Measurements from ENCODE around the gene ALG2. TPM values are rescaled to one million over a fixed set of nuclear protein-coding genes. Genes with fewer than 3 reads are reported as not detected.

ALG2 gene
- total and polyA plus RNA-seq, 7 experiments from 2014 or later = 13.9 to 33.7 (median 25.2) TPM

DNA sequence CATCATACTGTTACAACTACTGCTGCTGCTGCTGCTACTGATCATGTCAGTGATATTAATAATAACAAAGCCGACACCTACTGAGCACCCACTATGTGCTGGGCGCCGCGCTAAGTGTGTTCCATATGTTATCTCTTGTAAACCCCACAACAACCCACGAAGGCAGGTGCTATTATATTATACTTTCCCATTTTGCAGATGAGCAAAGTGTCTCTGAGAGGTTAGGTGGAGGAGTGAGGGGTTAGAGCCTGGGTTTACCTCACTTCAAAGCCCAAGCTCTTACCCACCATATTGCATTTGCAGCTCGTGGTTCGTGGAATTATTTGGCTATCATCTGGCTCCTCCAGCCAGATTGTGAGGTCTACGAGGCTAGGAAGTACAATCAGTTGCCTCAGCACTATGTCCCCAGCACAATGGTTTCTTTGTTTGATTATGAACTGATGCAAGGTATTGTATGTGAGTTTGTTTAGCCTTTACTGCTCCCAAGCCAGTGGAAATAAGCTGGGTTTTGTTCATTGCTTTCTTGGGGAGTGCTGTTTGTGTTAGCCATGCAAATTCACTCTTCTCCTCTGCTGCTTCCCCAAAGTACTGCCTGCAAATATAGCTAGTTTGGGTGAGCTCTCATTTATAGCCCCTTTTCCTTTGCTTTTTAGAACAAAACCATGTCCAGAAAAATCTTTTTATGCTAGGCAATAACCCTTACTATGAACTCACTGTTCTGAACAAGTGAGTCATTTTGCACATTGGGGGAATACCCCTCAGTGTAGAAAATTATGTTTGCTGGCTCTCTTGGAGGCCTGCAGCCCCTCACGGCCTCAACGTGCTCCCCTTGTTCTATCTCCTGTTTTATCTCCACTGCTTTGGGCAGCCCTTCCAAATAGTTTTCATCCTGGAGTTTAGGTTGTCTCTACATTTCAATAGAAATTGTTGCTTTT, 47.9 kb downstream of the ALG2 start:
- intact Hi-C loops (cut with micrococcal nuclease) = no loop called here
- Histone ChIP-seq H3K27me3 (ENCODE audit: control insufficient read depth in 2 of 2, insufficient read depth in 2 of 2, low read length in 2 of 2) (no peaks in the 10 kb centered on the region), H3K4me1 (ENCODE audit: control insufficient read depth in 2 of 2, insufficient read depth in 2 of 2, low read length in 2 of 2) (no peaks in the 10 kb centered on the region), H3K4me3 (ENCODE audit: low read length) (no peak overlapping the region), H3K9me3 (ENCODE audit: control insufficient read depth in 2 of 3, low read length in 3 of 3) (no peaks in the 10 kb centered on the region), H3K36me3 (ENCODE audit: control insufficient read depth in 2 of 3, insufficient read depth in 3 of 3, low read length in 3 of 3) (no peaks in the 10 kb centered on the region), H3K27ac (ENCODE audit: low read depth, low read length) (no peak overlapping the region)
- no peaks in the 10 kb centered on the region for H3K9me3 Mint-ChIP-seq
- no peak for DNase-seq
- ChIA-PET CTCF (interaction anchor here (2.4 kb wide), 1 partner anchor 10 kb away, joined by 8 read pairs; no protein-coding TSS in a partner anchor), POLR2A (interaction anchor here (0.6 kb wide), 1 partner anchor 1897 kb away, joined by 3 read pairs; no protein-coding TSS in a partner anchor)
- ATAC-seq = no peak
- H3K27ac Mint-ChIP-seq = no peak overlapping the region
- no peak overlapping the region for H3K4me3 Mint-ChIP-seq
- H3K36me3 Mint-ChIP-seq = peaks cover 0 to 8% (median 0%) of the 10 kb centered on the region in 5 donors
- H3K4me1 Mint-ChIP-seq = peaks cover 0 to 8% (median 0%) of the 10 kb centered on the region in 7 donors
- peaks cover 7 to 14% (median 8%) of the 10 kb centered on the region in 5 donors for H3K27me3 Mint-ChIP-seq

- intact Hi-C loops (cut with micrococcal nuclease) = no loop called here
- Mint-ChIP-seq H3K9me3 (no peaks in the 10 kb centered on the region), H3K27ac (no peak overlapping the region), H3K27me3 (peaks cover 7 to 21% (median 8%) of the 10 kb centered on the region in 5 donors), H3K4me1 (peaks cover 8 to 19% (median 13%) of the 10 kb centered on the region in 7 donors), H3K4me3 (no peak overlapping the region), H3K36me3 (peaks cover 0 to 8% (median 0%) of the 10 kb centered on the region in 5 donors)
- Histone ChIP-seq H3K36me3 (ENCODE audit: control insufficient read depth in 2 of 3, insufficient read depth in 3 of 3, low read length in 3 of 3) (no peaks in the 10 kb centered on the region), H3K9me3 (ENCODE audit: control insufficient read depth in 2 of 3, low read length in 3 of 3) (no peaks in the 10 kb centered on the region), H3K4me3 (ENCODE audit: low read length) (no peak overlapping the region), H3K27ac (ENCODE audit: low read depth, low read length) (no peak overlapping the region), H3K4me1 (ENCODE audit: control insufficient read depth in 2 of 2, insufficient read depth in 2 of 2, low read length in 2 of 2) (peaks cover 0 to 11% of the 10 kb centered on the region in 2 donors), H3K27me3 (ENCODE audit: control insufficient read depth in 2 of 2, insufficient read depth in 2 of 2, low read length in 2 of 2) (no peaks in the 10 kb centered on the region)
- DNase-seq (no peak), ATAC-seq (no peak)
- ChIA-PET POLR2A (no interaction called here), CTCF (interaction anchor here (0.6 to 2.4 kb wide), 3 partner anchors 9 to 26 kb away, joined by 4 to 8 read pairs (median 6); no protein-coding TSS in a partner anchor)
Observed at GRCh38 chr9:99172124-99173091, 49.3 kb downstream of the ALG2 start.

DNA sequence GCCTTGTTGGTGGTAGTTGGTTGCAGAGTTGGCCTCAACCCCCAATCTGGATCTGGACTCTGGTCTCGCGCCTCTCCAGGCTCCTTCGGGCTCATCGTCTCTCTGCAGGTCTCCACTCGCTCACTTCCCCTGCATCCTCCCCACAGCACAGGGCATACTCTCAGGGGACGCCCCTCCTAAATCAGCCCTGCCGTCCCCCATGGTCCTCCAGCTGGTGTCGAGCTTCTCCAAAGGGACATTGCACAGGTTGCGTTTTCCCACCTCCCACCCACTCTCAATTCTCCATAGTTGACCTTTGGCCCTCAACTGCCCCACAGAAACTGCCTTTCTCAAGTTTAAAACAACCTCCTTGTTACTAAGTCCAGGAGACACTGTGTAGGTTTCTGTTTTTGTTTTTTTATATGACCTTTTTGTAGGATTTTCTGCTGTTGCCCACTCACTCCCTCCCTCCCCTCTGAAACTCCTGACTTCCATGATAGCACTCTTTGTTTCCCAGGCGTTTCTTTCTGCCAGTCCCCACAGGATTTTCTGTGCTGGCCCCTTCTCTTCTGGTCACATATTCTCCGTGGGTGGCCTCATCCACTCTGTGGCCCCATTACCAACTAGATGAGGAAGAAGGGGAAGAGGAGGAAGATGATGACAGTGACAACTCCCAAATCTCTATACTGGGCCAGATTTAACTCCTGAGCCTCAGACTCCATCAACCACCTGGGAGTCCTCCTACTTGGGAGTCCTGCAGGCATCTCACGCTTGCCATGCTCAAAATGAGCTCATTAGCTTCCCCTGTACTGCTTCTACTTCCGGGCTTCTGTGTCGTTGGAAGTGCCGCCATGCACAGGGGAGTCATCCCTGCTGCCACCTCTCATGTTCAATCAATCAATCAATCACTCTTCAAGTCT, 50.3 kb downstream of the ALG2 start:
- Mint-ChIP-seq H3K4me1 (peaks cover 8 to 26% (median 15%) of the 10 kb centered on the region in 7 donors), H3K4me3 (no peak overlapping the region), H3K27me3 (peaks cover 7 to 21% (median 8%) of the 10 kb centered on the region in 5 donors), H3K27ac (no peak overlapping the region), H3K36me3 (peaks cover 0 to 8% (median 0%) of the 10 kb centered on the region in 5 donors), H3K9me3 (no peaks in the 10 kb centered on the region)
- H3K36me3 ChIP-seq (ENCODE audit: control insufficient read depth in 2 of 3, insufficient read depth in 3 of 3, low read length in 3 of 3) = no peaks in the 10 kb centered on the region
- ChIA-PET CTCF (interaction anchor here (0.9 to 2.4 kb wide), 2 partner anchors 8 to 12 kb away, joined by 4 to 8 read pairs; no protein-coding TSS in a partner anchor), POLR2A (no interaction called here)
- H3K27me3 ChIP-seq (ENCODE audit: control insufficient read depth in 2 of 2, insufficient read depth in 2 of 2, low read length in 2 of 2) = no peaks in the 10 kb centered on the region
- intact Hi-C loops (cut with micrococcal nuclease) = no loop called here
- no peak overlapping the region for H3K4me3 ChIP-seq (ENCODE audit: low read length)
- ATAC-seq = no peak
- H3K4me1 ChIP-seq (ENCODE audit: control insufficient read depth in 2 of 2, insufficient read depth in 2 of 2, low read length in 2 of 2) = peaks cover 0 to 14% of the 10 kb centered on the region in 2 donors
- H3K9me3 ChIP-seq (ENCODE audit: control insufficient read depth in 2 of 3, low read length in 3 of 3) = no peaks in the 10 kb centered on the region
- DNase-seq = no peak
- H3K27ac ChIP-seq (ENCODE audit: low read depth, low read length) = no peak overlapping the region

GRCh38 chr9:99169982-99170761, 51.6 kb downstream of the ALG2 start:
- intact Hi-C loops (cut with micrococcal nuclease) = no loop called here
- POLR2A ChIA-PET = no interaction called here

GRCh38 chr9:99169086-99169485, 52.7 kb downstream of the ALG2 start:
- ATAC-seq (no peak), DNase-seq (no peak)
- peaks cover 8 to 33% (median 16%) of the 10 kb centered on the region in 7 donors for H3K4me1 Mint-ChIP-seq
- Histone ChIP-seq H3K36me3 (ENCODE audit: control insufficient read depth in 2 of 3, insufficient read depth in 3 of 3, low read length in 3 of 3) (no peaks in the 10 kb centered on the region), H3K27me3 (ENCODE audit: control insufficient read depth in 2 of 2, insufficient read depth in 2 of 2, low read length in 2 of 2) (no peaks in the 10 kb centered on the region), H3K9me3 (ENCODE audit: control insufficient read depth in 2 of 3, low read length in 3 of 3) (no peaks in the 10 kb centered on the region), H3K4me3 (ENCODE audit: low read length) (no peak overlapping the region), H3K27ac (ENCODE audit: low read depth, low read length) (no peak overlapping the region), H3K4me1 (ENCODE audit: control insufficient read depth in 2 of 2, insufficient read depth in 2 of 2, low read length in 2 of 2) (peaks cover 0 to 14% of the 10 kb centered on the region in 2 donors)
- H3K4me3 Mint-ChIP-seq = no peak overlapping the region
- H3K9me3 Mint-ChIP-seq = no peaks in the 10 kb centered on the region
- CTCF ChIA-PET = no interaction called here
- H3K27me3 Mint-ChIP-seq = peaks cover 5 to 16% (median 7%) of the 10 kb centered on the region in 5 donors
- H3K27ac Mint-ChIP-seq = no peak overlapping the region
- intact Hi-C loops (cut with micrococcal nuclease) = no loop called here
- POLR2A ChIA-PET = no interaction called here
- peaks cover 0 to 8% (median 0%) of the 10 kb centered on the region in 5 donors for H3K36me3 Mint-ChIP-seq

More at GRCh38 chr9:99169982-99170761, 51.6 kb downstream of the ALG2 start:
- H3K4me1 ChIP-seq (ENCODE audit: control insufficient read depth in 2 of 2, insufficient read depth in 2 of 2, low read length in 2 of 2) = peaks cover 0 to 14% of the 10 kb centered on the region in 2 donors
- DNase-seq (no peak), ATAC-seq (no peak)
- H3K4me3 ChIP-seq (ENCODE audit: low read length) = no peak overlapping the region
- CTCF ChIA-PET = no interaction called here
- peaks cover 7 to 21% (median 8%) of the 10 kb centered on the region in 5 donors for H3K27me3 Mint-ChIP-seq
- no peaks in the 10 kb centered on the region for H3K9me3 ChIP-seq (ENCODE audit: control insufficient read depth in 2 of 3, low read length in 3 of 3)
- no peak overlapping the region for H3K4me3 Mint-ChIP-seq
- H3K27ac Mint-ChIP-seq = no peak overlapping the region
- H3K27ac ChIP-seq (ENCODE audit: low read depth, low read length) = no peak overlapping the region
- H3K9me3 Mint-ChIP-seq = no peaks in the 10 kb centered on the region
- H3K36me3 Mint-ChIP-seq = peaks cover 0 to 8% (median 0%) of the 10 kb centered on the region in 5 donors
- no peaks in the 10 kb centered on the region for H3K27me3 ChIP-seq (ENCODE audit: control insufficient read depth in 2 of 2, insufficient read depth in 2 of 2, low read length in 2 of 2)
- H3K4me1 Mint-ChIP-seq = peaks cover 8 to 34% (median 16%) of the 10 kb centered on the region in 7 donors
- no peaks in the 10 kb centered on the region for H3K36me3 ChIP-seq (ENCODE audit: control insufficient read depth in 2 of 3, insufficient read depth in 3 of 3, low read length in 3 of 3)
